ENCODE results near the gene LIN54. TPM values are rescaled to one million over a fixed set of nuclear protein-coding genes. Genes with fewer than 3 reads are reported as not detected.
"Not testable (repeated sequence)": the region's sequence is repeated elsewhere in the genome, so short reads cannot be mapped to it uniquely, and the experiment has no call there.

LIN54 gene
- total RNA-seq, 1 experiment from 2014 or later = 11.4 TPM

- no peak overlapping the region for H3K4me3 ChIP-seq (ENCODE audit: insufficient read depth, low read depth, low read length)
- no peaks in the 10 kb centered on the region for H3K36me3 ChIP-seq (replicated peaks; ENCODE audit: control insufficient read depth, insufficient read depth, low read length)
- H3K27me3 ChIP-seq (ENCODE audit: control insufficient read depth, insufficient read depth, low read length) = no peaks in the 10 kb centered on the region
- no peak for DNase-seq
Observed at GRCh38 chr4:82989575-82990429, 20.8 kb downstream of the LIN54 start.

DNA sequence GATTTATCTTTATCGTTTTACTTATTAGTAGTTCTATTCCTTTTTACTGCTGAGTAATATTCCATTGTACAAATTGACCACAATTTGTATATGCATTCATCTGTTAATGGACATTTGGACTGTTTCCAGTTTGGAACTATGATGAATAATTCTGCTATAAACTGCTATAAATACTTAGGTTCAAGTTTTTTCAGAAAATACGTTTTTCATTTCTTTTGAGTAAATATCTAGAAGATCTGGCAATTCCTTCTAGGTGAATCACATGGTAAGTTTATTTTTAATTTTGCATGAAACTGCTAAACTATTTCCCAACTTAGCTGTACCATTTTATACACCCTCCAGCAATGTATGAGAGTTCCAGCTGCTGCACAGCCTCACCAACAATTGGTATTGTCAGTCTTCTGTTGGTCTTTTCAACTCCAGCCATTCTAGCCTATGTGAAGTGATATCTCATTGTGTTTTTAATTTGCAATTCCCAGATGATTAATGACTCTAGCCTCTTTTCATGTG is 22.2 kb downstream of the LIN54 start:
- H3K36me3 ChIP-seq (replicated peaks; ENCODE audit: control insufficient read depth, insufficient read depth, low read length) = 0 out of 2 replicates have a peak, but pooled peaks cover 1% of the 10 kb centered on the region
- H3K27me3 ChIP-seq (ENCODE audit: control insufficient read depth, insufficient read depth, low read length) = no peaks in the 10 kb centered on the region
- DNase-seq = no peak

DNA sequence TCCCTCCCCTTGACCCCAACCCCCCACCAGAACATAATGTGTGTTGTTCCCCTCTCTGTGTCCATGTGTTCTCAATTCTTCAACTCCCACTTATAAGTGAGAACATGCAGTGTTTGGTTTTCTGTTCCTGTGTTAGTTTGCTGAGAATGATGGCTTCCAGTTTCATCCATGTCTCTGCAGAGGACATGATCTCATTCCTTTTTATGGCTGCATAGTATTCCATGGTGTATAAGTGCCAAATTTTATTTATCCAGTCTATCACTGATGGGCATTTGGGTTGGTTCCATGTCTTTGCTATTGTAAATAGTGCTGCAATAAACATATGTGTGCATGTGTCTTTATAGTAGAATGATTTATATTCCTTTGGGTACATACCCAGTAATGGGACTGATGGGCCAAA is 23.1 kb downstream of the LIN54 start:
- not testable (repeated sequence) for H3K36me3 ChIP-seq (replicated peaks; ENCODE audit: control insufficient read depth, insufficient read depth, low read length); DNase-seq; H3K27me3 ChIP-seq (ENCODE audit: control insufficient read depth, insufficient read depth, low read length); H3K4me3 ChIP-seq (ENCODE audit: insufficient read depth, low read depth, low read length)

More for the DNA sequence above, 22.2 kb downstream of the LIN54 start:
- no peak overlapping the region for H3K4me3 ChIP-seq (ENCODE audit: insufficient read depth, low read depth, low read length)

- Histone ChIP-seq H3K4me3 (ENCODE audit: insufficient read depth, low read depth, low read length) (no peak overlapping the region), H3K27me3 (ENCODE audit: control insufficient read depth, insufficient read depth, low read length) (no peaks in the 10 kb centered on the region), H3K36me3 (replicated peaks; ENCODE audit: control insufficient read depth, insufficient read depth, low read length) (0 out of 2 replicates have a peak, but pooled peaks cover 1% of the 10 kb centered on the region)
- DNase-seq = no peak
Observed at GRCh38 chr4:82984459-82984858, 26.2 kb downstream of the LIN54 start.

DNA sequence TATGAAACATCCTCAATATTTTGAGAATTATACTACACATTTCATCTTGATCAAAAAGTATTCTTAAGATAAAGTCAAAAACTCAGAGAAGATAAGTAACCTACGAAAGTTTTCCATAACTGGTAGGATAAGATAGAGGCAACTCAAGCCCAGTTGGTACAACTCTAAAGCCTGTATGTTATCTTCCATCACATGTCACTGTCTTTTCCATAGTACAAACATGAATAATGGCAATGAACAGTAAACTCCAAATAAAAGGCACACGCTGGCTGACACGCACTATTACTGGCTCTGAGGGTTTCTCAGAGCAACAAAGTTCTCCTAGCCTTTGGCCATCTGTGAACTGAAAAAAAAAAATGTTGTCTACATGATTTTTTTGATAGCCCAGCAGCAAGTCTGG is 27.2 kb downstream of the LIN54 start:
- DNase-seq = no peak
- Histone ChIP-seq H3K27me3 (ENCODE audit: control insufficient read depth, insufficient read depth, low read length) (no peaks in the 10 kb centered on the region), H3K4me3 (ENCODE audit: insufficient read depth, low read depth, low read length) (no peak overlapping the region), H3K36me3 (replicated peaks; ENCODE audit: control insufficient read depth, insufficient read depth, low read length) (0 out of 2 replicates have a peak, but pooled peaks cover 1% of the 10 kb centered on the region)

GRCh38 chr4:82981138-82981537 is 29.5 kb downstream of the LIN54 start:
- Histone ChIP-seq H3K4me3 (ENCODE audit: insufficient read depth, low read depth, low read length) (no peak overlapping the region), H3K27me3 (ENCODE audit: control insufficient read depth, insufficient read depth, low read length) (no peaks in the 10 kb centered on the region), H3K36me3 (replicated peaks; ENCODE audit: control insufficient read depth, insufficient read depth, low read length) (0 out of 2 replicates have a peak, but pooled peaks cover 1% of the 10 kb centered on the region)
- no peak for DNase-seq

DNA sequence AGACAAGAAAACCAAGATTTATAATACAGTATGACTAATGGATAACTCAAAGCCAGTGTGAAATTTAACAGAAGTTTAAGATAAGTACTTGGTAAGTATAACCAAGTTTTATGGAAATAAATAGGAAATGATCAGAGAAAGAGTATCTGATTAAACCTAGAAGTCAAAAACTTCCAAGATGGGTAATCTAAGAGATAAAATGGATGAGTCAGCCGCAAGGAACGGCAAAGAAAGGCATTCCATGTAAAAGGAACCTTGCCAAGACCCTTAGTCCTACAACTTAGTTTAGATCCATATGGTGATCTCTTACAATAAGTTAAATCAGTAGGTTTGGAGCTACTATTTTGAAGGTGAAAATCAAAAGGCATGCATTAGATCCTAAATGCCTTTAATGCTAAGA is 34.8 kb downstream of the LIN54 start:
- Histone ChIP-seq H3K4me3 (ENCODE audit: insufficient read depth, low read depth, low read length) (no peak overlapping the region), H3K27me3 (ENCODE audit: control insufficient read depth, insufficient read depth, low read length) (no peaks in the 10 kb centered on the region), H3K36me3 (replicated peaks; ENCODE audit: control insufficient read depth, insufficient read depth, low read length) (no peaks in the 10 kb centered on the region)
- DNase-seq = no peak

DNA sequence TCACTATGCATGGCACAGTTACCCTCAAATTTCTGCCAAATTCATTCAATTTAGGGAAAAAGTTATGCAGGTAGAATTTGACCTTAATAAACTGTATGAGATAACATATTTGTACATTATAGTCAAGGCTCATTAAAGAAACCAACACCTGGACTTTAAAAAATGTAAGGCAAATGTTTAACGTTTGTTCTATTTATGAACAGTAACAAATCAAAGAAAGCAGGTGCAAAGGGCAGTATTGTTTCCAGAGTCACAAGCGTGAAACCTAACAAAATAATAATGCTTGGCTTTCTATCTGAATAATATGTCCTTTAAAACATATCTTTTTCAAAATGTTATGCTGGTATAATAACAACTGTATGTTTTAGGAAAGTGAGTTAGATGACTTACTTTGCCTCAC is 41.2 kb downstream of the LIN54 start:
- no peak overlapping the region for H3K4me3 ChIP-seq (ENCODE audit: insufficient read depth, low read depth, low read length)
- DNase-seq = no peak
- H3K27me3 ChIP-seq (ENCODE audit: control insufficient read depth, insufficient read depth, low read length) = no peaks in the 10 kb centered on the region
- no peaks in the 10 kb centered on the region; the same call in 1 of the 2 replicates for H3K36me3 ChIP-seq (replicated peaks; ENCODE audit: control insufficient read depth, insufficient read depth, low read length)

- Histone ChIP-seq H3K4me3 (ENCODE audit: insufficient read depth, low read depth, low read length) (no peak overlapping the region), H3K36me3 (replicated peaks; ENCODE audit: control insufficient read depth, insufficient read depth, low read length) (no peaks in the 10 kb centered on the region; the same call in 1 of the 2 replicates), H3K27me3 (ENCODE audit: control insufficient read depth, insufficient read depth, low read length) (no peaks in the 10 kb centered on the region)
- no peak for DNase-seq
Observed at GRCh38 chr4:82968972-82969371, 41.7 kb downstream of the LIN54 start.

DNA sequence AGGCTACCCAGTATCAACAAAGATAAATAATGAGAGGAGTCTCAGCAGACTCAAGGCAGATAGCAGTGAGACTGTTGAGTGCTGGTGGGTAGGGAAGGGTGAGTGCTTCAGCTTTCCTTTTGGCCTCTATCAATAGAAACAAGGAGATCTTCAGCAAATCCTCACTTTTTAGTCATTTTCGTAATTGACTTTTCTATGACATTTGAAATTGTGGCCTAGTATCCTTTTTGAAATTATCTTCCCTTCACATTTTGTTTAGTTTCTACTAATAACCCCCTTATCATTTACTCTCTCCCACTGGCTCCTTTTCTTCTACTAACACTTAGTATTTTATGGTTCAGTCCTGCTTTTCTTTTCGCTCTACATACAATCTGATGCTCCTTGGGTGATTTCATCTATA is 44.9 kb downstream of the LIN54 start:
- Histone ChIP-seq H3K4me3 (ENCODE audit: insufficient read depth, low read depth, low read length) (no peak overlapping the region), H3K27me3 (ENCODE audit: control insufficient read depth, insufficient read depth, low read length) (no peaks in the 10 kb centered on the region), H3K36me3 (replicated peaks; ENCODE audit: control insufficient read depth, insufficient read depth, low read length) (no peaks in the 10 kb centered on the region; the same call in 1 of the 2 replicates)
- no peak for DNase-seq

DNA sequence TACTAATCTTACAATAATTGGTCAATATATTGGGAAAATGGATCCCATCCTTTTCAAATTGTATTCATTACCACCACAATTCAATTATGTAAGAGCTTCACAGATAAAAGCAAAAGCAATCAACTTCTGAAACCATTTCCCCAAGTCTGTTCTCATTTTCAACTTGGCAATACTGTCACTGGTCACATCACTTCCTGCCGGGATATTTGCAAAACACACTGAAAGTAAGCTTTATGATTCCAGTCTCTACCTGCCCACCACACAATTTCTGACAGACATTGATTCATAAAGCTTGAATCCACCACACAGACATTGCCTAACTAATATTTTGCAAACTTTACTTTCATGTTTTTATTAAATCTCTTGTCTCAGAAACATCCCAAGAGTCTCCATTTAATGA is 53.6 kb downstream of the LIN54 start:
- Histone ChIP-seq H3K36me3 (replicated peaks; ENCODE audit: control insufficient read depth, insufficient read depth, low read length) (no peaks in the 10 kb centered on the region; the same call in 1 of the 2 replicates), H3K27me3 (ENCODE audit: control insufficient read depth, insufficient read depth, low read length) (no peaks in the 10 kb centered on the region), H3K4me3 (ENCODE audit: insufficient read depth, low read depth, low read length) (no peak overlapping the region)
- DNase-seq = no peak

DNA sequence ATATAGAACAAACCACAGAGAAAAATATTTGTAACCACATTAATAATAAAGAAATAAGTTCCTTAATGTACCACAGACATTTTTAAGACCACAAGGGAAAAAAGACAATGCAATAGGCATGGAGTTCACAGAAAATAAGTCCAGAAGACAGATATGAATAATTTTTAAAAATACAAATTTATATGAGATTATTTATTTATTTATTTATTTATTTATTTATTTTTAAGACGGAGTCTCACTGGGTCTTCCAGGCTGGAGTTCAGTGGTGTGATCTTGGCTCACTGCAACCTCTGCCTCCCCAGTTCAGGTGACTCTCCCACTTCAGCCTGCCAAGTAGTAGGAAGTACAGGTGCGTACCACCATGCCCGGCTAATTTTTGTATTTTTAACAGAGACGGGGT is 56.4 kb downstream of the LIN54 start:
- Histone ChIP-seq H3K4me3 (ENCODE audit: insufficient read depth, low read depth, low read length) (no peak overlapping the region), H3K27me3 (ENCODE audit: control insufficient read depth, insufficient read depth, low read length) (no peaks in the 10 kb centered on the region), H3K36me3 (replicated peaks; ENCODE audit: control insufficient read depth, insufficient read depth, low read length) (no peaks in the 10 kb centered on the region)
- DNase-seq = no peak

GRCh38 chr4:82951196-82951595 is 59.4 kb downstream of the LIN54 start:
- no peaks in the 10 kb centered on the region; the same call in 1 of the 2 replicates for H3K36me3 ChIP-seq (replicated peaks; ENCODE audit: control insufficient read depth, insufficient read depth, low read length)
- no peak for DNase-seq
- H3K27me3 ChIP-seq (ENCODE audit: control insufficient read depth, insufficient read depth, low read length) = no peaks in the 10 kb centered on the region
- H3K4me3 ChIP-seq (ENCODE audit: insufficient read depth, low read depth, low read length) = no peak overlapping the region

- Histone ChIP-seq H3K4me3 (ENCODE audit: insufficient read depth, low read depth, low read length) (no peak overlapping the region), H3K36me3 (replicated peaks; ENCODE audit: control insufficient read depth, insufficient read depth, low read length) (no peaks in the 10 kb centered on the region; the same call in 1 of the 2 replicates), H3K27me3 (ENCODE audit: control insufficient read depth, insufficient read depth, low read length) (no peaks in the 10 kb centered on the region)
- DNase-seq = no peak
Observed at GRCh38 chr4:82948647-82949204, 61.9 kb downstream of the LIN54 start.

DNA sequence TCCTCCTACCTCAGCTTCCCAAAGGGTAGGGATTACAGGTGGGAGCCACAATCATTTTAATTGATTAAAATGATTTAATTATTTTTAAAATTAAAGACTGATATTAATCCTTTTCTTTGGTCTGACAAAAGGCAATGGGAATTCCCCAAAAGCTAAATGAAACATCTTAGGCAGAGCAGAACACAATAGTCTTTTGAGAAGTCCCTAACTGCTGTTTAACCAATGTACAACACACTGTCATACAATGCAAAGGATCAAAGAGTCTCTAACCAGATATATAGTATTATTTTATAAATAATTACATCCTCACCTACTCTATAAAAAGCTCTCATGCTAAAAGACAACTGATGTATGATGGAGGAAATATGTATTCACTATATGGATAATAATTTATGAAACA is 63.1 kb downstream of the LIN54 start:
- H3K4me3 ChIP-seq (ENCODE audit: insufficient read depth, low read depth, low read length) = no peak overlapping the region
- no peaks in the 10 kb centered on the region; the same call in none of the 2 replicates for H3K36me3 ChIP-seq (replicated peaks; ENCODE audit: control insufficient read depth, insufficient read depth, low read length)
- no peaks in the 10 kb centered on the region for H3K27me3 ChIP-seq (ENCODE audit: control insufficient read depth, insufficient read depth, low read length)
- no peak for DNase-seq

All from H7 (cell line).